Stimulated activated naive CD4-positive, alpha-beta T cell (primary cell): ENCODE measurements around the gene BAIAP2L2.

Experiments
- DNase-seq, 6 experiments: peaks; one replicate each; lab custom pipeline; 2025; lab: John Stamatoyannopoulos, UW

BAIAP2L2 gene

DNA sequence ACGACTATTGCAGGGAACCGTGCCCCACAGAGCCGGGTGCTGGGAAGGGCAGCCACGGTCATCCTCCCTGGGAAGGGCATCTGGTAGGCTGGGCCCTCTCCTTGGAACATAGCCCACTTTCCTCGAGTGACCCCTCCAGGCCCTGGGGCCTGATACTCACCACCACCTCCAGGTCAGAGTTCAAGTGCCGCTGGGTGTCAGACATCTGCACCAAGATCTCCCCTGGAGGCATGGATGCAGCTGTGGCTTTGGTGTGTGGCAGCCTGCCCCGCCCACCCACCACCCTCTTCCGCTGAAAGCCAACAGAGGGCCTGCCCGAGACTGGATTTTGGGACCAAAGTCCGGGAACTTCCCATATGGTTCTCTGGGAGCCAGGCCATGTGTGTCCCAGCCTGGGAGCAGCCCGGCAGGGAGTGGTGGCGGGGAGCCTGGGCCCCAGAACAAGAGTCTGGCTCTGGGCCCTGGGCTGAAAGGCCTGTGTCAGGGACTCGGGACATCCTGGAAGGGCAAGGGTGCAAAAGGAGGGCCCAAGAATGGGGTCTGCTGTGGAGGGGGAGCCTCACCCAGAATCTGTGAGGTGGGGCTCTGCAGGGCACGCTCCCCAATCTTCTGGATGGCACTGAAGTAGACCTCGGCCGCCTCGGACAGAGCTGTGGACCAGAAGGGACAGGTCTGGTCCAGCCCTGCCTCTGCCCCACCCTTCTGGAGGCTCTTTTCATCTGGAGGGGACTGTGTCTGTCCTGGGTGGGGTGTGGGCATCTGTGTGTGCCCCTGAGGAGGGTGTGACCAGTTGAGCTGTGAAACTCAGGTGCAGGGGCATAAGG is 2.6 kb downstream of the BAIAP2L2 start:
- no peak for DNase-seq

DNA sequence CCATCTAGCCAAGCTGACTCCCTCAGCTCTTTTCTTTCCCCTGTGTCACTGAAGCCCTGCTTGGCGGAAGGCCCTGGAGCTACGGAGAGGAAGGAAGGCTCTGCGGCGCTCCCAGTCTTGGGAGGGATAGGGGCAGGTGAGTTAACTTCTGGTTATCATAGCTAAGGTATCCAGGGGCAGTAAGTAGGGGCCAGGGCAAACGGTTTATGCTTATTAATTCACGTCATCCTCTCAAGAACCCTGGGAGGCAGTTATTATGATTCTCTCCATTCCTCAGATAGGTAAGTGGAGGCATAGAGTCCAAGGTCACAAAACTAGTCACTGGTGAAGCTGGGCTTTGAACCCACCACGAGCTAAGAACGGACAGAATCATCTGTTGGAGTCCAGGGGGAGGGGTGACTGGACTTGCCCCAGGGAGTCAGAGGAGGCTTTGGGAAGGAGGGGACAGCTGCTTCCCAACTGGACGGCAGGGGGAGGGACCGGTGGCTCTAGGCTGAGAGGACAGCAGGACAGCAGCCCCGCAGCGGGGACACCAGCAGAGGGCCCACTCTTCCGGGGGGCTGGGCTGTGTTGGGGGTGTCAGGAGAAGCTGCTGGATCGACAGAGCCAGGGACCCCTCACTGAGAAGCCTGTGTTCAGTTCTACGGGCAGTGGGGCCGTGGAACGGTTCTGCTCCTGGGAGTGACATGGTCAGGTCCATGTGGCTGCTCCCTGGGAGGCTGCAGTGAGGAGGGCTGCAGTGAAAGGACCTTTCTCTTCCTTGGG is 3.5 kb downstream of the BAIAP2L2 start:
- DNase-seq = no peak

DNA sequence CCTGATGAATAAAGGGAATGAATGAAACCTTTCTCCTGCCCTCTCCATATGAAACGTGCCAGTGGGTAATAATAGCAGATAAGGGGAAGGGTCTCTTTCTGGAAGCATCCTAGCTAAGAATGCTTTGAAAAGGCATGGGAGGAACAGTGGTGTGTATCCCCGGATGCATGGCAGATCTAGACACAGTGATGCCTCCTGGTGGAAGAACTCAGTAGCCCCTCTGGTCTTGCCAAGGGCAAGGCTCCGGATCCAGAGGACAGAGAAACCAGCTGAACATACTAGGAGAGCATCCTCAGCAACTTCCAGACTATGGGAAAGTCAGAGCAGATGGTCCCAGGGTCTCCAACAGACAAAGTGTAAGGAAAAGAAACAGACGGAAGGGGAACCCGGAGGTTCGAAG is 6.4 kb downstream of the BAIAP2L2 start:
- no peak for DNase-seq

DNA sequence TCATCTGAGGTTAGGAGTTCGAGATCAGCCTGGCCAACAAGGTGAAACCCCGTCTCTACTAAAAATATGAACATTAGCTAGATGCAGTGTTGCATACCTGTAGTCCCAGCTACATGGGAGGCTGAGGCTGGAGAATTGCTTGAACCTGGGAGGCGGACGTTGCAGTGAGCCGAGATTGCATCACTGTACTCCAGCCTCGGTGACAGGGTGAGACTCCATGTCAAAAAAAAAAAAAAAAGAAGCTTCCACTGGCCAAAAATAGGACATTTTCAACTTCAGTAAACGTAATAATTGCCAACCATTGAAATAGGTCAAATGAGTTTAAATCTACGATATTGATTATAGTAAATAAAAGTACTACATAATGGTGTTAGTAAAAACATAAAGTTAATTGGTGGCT is 6.8 kb downstream of the BAIAP2L2 start:
- no peak for DNase-seq

DNA sequence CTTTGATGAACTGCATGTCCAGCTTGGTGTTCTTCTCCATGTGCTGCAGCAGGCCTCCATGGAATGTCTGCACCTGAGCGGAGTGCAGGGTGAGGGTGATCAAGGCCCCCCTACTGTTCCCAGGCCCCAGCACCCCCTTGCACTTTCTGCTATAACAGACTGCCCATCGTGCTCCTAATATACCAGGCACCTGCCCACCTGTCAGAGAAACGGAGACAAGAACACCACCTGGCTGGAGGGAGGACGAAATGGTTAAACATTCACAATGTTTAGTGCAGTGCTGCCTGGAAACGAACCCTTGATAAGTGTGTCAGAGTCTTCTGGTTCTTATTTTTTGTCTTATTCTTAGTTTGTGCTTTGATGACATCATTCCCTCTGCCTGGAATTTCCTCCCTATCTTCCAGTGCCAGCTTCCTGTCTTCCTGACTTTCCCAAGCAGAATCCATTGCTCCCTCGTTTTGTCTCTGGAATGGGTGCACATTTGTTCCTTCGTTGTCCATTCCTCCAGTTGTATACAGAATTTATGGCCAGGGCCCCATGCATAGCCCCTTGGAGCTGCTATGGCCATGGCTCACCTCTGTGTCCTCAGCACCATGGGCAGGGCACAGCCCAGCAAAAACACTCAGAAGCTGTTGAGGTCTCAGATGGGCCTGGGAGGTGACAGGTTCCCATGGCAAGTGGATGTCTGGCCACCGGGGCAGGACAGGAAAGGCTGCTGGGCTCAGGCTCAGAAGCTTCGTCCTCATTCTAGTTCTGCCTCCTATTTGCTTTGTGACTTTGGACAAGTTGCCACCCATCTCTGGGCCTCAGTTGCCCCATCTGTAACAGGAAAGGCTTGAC is 11.9 kb downstream of the BAIAP2L2 start:
- no peak for DNase-seq

DNA sequence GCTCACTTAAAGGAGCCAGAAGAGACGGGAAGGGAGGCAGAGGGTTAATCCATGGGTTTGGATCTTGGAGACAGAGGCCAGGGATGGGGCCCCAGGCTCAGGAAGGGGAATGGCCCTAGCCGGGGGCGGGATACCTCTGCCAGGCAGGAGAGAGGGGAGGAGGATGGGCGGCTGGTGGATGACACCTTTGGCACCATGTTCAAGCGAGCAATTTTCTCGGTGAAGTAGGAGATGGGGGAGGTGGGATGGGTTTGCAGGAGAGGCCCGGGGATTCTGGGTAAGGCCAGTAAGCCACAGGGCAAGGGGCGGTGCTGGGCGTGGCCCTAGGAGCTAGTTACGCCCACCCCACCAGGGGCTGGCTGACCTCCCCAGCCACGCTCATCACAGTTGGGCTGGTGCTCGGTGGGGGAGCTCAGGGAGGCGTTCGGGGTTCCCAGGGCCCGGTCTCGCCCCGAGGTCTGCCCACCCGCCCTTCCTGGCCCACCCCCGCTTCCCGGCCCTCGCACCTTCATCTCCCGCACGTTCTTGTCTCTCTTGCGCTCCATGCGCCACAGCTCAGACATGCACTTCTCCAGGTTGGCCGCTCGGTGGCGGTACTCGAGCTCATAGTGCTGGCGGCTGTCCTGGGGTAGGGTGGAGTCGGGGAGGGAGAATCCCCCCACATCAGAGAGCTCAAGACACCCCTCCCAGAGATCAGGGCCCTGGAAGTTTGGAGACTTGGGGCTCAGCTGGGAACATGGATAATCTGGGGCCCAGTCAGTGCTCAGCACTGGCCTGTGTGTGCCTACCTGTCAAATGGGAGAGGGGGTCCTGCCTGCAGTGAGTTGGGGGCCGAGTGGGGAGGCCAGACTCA is 12.7 kb downstream of the BAIAP2L2 start:
- no peak for DNase-seq

DNA sequence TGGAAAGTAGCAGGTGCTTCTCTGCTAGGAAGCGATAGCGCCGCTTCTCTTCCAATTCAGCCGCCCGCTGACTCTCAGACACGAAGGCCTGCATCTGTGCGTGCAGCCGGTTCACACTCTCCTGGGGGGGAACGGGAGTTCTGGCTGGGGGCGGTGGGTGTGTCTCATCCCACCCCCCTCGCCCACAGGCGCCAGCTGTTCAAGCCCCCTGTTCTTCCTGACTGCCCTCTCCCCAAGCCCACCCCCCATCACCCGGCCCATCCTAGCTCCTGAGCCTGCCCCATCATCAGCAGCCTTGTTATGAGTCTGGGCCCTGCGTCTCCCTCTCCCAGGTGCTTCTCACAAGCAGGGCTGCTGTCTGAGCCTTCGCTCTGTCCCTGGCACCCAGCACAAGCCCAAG is 13.4 kb downstream of the BAIAP2L2 start:
- DNase-seq = no peak

DNA sequence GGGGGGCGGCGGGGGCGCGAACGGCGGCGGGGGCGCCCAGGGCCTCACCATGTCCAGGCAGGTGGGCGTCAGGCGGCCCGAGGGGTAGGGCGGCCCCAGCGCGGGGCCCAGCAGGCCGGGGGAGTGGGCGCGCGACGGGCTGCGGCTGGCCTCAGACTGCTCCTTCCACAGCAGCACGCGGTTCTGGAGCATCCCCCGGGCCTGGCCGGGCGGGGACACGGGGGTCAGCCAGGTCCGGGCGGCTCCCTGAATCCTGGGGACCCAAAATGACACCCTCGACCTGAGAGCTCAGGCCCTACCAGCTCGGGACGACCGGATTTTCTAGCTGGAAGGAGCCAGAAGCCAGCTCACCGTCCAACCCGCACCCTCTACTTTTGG is 21.0 kb downstream of the BAIAP2L2 start:
- no peak for DNase-seq

DNA sequence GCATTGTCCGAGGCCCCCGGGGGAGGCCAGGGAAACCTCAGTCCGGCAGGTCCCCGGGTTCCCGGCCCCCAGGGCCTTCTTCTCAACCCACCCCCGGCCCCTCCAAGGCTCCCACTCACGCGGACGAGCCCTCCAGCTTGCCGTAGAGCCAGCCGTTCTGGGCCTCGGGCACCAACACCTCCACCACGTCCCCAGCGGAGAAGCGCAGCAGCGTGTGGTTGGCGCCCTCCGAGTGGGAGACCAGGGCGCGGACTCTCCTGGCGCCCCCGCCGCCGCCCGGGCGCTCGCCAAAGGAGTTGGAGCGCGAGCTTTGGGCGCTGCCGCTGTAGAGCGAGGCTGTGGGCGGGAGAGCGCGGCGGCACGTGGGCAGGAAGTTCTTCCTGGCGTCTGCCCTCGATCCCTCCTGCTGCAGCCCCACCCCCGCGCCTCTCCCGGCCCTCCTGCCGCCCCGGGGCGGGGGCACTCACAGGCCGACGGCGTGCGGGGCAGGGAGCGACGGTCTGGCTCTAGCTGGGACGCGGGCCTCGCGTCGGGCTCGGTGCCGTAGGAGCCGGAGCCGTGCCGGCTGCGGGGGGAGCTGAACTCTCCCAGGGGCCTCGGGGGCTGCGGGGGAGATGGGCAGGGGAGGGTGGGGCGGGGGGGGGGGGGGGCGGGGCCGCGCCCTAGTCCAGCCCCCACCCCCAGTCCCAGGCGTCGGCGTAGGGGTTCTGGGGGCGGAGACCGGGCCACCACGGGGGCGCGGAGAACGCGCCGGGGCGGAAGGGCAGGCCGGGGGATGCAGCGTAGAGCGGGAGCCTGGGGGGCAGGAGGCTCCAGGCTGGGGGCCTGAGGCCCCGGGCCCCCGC is 21.6 kb downstream of the BAIAP2L2 start:
- DNase-seq = no peak

DNA sequence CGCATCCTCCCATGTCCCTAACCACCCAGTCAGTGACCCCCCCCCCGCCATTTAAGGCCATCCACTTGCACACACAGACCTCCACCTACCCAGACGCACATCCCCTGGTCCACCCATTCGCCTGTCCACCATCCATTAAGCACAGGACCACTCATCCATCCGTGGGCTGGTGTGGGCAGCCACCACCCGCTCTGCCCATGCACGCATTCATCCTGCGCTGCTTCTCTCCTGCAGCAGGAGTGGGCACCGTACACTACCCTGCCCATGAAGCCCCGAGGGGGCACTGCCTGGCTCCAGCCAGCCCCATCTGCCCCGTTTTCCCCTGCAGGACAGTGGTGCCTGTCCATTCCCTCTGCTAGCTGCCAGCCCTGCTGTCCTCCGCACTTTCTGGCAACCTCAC is 22.6 kb downstream of the BAIAP2L2 start:
- no peak for DNase-seq

DNA sequence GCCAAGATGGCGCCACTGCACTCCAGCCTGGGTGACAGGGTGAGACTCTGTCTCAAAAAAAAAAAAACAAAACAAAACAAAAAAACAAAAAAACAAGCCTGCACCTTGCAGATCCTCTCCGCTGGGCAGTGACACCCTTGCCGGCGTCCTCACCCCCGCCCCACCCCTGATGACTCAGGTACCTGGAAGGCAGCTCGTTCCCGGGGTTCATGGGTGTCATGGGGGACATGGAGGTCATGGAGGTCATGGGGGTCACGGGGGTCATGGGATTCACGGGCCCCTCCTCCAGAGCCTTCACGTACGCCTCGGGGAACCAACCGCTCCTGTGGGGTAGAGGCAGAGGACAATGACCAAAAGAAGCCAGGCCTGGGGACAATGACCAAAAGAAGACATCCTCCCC is 23.5 kb downstream of the BAIAP2L2 start:
- DNase-seq = no peak

DNA sequence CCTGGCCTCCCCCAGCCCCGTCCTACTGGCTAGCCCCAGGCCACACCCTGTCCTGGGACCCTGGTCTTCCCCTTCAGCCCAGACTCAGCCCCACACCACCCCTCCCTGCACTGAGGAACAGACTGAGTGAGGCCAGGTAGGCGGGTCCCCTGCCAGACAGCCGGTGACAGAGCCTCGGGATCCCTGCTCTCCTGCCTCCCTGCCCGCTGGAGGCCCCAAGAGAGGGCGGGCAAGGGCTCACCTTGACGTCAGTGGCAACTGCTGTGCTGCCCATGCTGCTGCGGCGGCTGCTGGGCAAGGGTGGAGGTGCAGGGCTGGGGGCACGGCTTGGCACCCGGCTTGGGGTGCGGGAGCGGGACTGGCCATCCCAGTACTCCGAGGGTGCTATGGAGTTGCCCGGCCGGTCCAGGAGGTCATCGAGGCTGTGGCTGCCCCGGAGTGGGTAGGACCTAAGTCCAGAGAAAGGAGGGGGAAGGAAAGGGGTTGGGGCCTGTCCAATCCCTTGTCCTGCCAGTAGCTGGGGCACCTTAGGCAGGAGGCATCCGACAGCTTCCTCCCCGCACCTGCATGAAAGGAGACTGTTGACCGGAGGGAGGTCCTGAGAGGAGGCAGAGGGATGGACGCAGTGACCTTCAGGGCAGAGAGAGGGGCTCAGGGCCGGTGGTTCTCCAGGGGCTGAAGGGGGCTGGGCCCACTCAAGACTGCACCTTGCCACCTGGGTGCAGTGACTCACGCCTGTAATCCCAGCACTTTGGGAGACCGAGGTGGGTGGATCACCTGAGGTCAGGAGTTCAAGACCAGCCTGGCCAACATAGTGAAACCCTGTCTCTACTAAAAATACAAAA is 24.3 kb downstream of the BAIAP2L2 start:
- no peak for DNase-seq

DNA sequence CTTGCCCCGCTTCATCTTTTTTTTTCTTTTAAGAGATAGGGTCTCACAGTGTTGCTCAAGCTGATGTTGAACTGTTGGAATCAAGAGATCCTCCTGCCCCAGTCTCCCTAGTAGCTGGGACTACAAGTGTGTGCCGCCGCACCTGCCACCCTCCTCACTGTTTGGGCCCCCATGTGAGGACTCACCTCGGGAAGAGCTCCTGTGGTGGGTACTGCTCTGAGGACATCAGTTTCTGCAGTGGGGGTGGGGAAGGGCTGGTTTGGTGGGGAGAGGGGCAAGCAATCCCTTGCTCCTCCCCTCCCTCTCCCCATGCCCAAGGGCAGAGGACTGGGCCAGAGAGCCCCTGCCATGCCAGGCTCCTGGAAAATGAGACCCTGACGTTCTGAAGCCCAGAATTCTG is 25.0 kb downstream of the BAIAP2L2 start:
- no peak for DNase-seq

DNA sequence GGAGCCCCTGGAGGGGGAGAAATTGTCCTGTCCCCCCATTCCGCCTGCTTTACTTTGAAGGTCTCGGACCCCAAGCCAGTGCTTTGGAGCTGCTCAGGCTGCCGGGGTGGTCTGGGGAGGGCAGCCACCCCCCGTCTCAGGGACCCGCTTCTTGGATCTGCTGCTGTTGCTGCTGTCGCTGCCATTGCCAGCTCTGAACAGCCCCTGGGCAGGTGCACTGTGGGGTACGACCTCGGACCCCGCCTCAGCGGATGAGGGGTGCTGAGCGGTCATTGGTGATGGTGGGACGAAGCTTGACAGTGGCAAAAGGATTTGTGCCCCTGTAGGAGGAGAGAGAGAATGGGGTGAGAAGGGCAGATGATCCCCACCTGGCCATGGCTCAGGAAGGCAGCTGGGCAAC is 25.4 kb downstream of the BAIAP2L2 start:
- DNase-seq = no peak

DNA sequence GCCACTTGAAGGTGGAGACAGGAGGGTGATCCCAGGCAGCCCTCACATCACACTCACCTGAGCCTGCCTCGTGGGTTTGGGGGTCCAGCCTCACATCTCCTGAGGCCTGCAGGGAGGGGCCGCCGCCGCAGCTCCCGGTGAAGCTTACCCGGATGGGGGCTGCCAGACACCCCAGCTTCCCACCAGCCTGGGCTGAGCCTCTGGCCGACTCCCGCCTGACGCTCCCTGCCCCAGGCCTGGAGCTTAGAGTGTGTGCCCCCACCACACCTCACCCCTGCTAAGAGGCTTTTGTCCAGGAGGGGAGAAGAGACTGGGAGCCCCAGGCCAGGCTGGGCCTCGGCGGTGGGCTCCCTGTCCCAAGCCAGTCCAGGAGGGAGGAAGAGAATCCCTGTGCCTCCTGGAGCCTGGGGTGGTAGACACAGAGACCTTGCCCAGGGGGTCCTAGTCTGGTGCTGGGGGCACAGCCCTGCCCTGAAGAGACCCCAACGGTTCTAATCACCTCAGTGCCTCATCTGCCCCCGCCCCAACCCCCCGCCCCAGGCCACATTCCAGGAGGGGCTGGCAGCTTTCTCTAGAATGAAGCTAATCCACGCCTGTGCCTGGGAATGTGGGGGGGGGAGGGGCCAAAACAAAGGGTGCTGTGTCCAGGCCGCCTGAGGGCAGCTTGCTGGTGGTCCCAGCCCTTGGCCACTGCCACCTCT is 26.4 kb downstream of the BAIAP2L2 start, which contains the start of gene SLC16A8:
Gene SLC16A8, minus strand, starts transcription at position 254 of the 701 bp plus-strand sequence. CDS start 1,311 bp downstream, outside the sequence.
- no peak for DNase-seq

DNA sequence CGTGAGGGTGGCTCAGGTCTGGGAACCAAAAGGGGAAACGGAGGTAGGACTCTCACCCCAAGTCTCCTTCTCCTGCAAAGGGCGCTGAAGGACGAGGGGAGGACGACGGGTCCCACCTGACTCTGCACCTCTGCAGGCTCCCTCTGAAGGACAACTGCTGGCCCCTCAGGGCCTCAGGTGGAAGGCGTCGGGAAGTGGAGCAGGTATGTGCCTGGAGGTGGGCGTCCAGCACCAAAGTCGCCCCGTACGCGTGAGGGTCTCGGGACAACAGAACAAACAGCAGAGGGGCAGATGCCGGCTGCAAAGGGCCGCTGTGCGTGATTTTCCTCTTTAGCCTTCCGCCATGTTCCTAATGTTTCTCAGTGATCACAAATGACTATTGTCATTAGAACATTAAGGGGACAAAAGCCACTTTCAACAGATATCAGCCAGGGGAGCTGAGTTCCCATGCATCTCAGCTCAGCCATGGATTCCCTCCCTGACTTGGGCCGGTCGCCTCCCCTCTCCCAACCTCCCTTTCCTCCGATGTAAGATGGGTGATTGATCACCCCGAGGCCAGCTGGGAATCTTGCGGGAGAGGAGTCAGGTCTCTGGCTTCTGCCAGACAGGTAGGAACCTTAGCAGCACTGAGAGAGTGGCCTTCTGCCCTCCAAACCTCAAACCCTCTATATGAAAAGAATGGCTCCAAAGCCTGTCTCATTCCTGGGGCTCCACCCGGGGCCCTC is 27.3 kb downstream of the BAIAP2L2 start:
- no peak for DNase-seq

DNA sequence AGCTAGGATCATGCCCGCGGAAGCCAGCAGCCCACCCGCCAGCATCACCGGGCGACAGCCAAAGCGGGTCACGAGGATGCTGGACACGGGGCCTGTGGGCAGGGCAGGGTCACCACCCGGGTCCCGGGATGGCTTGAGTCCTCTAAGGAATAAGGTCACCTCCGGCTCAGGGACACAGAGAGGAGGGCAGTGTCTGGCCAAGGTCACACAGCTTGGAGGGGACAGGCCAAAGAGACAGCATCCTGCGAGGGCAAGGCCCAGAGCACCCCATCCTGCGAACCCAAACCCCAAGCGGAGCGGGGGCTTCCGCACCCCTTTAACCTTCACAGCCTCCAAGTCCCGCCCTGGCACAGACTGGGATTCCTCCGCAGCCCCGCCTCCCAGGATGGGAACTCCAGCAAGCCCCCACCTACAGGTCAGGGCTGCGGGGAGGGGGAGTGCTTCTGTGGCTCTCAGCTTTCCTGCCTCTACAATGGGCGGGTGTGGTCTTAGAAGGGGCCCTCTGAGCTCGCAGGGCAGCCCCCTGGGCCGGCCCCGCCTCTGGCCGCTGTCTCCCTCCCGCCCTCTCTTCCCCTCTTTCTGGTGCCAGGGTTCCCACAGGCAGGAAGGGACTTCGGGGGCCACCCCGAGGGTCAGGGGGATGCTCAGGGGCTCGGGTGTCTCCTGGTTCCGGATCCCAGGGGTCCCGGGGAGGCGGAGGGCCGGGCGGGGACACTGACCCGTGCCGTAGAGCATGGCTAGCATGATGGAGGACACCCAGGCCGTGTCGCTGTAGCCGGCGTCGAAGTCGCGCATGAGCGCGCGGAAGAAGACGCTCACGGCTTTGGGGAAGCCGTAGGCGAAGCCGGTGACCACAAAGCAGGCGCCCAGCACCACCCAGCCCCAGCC is 28.3 kb downstream of the BAIAP2L2 start:
- DNase-seq = no peak

DNA sequence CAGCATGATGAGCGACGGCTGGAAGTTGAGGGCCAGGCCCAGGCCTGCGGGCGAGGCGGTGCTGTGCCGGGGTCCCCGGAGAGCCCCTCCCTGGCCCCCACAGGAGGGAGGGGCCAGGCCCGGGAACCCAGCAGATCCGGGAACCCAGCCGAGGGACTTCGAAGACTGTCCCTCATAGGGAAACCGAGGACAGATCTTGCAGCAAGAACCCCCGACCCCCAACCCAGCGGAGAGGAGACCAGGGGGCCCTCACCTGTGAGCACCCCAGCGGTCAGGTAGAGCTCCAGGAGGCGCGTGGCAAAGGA is 28.9 kb downstream of the BAIAP2L2 start:
- no peak for DNase-seq
